HTERT RPE-1 (cell line): ENCODE results near the gene ODF2.
"Not testable (repeated sequence)": the region's sequence is repeated elsewhere in the genome, so short reads cannot be mapped to it uniquely, and the experiment has no call there.

Experiments used
- in situ Hi-C: fragments of 300-500 bp; cut with MboI; formaldehyde crosslinking; loops from 4 replicates; pipeline ENCODE4 v1.14.3; 2020; ENCODE audit warnings: low sequenced_read_pairs

The ODF2 gene

DNA sequence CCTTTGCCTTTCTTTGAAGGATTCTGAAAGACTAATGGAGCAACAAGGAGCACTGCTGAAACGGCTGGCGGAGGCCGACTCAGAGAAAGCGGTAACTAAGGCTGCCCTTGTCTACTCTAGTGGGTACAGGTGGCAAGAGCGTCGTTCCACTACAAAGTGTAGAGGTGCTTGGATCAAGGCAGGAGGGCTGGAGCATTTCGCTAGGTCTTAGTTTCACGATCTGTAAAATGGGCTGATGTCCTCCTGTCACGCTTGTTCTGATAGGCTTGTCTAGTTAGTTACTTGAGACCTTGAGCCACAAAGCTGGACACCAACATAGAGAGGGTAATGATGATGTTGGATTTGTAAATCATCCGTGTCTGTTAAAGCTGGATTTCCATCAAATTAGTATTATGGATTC is 25.8 kb downstream of the ODF2 start:
- in situ Hi-C loops, result no loop called here

DNA sequence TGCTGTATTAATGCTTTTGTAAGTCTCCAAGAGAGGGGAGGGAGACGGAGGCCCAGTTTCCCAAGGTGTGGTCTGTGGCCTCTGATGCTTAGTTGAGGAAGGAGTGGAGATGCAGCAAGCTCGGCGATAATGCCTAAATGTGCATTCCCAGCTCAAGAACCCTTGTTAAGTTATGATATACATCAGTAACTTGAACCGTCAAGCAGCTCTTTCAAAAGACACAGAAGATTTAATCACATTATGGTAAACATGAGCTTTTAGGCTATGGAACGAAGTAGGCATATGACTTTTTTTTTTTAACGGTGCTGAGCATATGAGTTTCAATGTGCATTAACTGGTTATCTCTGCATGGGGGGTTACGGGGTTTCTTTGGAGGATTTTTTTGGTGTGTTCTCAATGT is 26.4 kb downstream of the ODF2 start:
- in situ Hi-C loops, result no loop called here

DNA sequence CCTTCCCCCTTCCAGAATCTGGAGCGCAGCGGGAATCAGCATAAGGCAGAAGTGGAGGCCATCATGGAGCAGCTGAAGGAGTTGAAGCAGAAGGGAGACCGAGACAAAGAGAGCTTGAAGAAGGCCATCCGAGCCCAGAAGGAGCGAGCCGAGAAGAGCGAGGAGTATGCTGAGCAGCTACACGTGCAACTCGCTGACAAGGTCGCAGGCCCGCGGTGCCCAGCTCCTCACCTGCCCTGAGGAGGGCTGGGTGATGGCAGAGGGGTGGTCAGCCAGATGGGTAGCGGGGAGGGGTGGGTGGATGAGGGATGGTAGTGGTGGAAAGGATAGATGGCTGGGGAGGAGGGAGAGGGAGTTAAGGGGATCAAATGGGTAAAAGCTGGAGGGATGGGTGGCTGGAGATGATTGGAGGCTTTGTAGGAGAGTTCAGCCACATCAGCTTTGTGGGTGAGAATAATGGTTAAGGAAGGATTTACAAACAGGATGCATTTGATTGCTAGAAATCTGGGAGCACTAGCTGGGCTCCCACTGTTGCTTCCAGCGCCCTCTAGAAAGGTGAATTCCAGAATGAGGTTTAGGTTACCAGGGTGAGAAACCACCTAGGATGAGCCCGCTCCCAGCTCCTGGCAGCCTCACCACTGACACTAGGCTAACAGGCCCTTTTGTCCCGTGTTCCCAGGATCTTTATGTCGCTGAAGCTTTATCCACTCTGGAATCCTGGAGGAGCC is 29.0 kb downstream of the ODF2 start:
- in situ Hi-C loops, result no loop called here

DNA sequence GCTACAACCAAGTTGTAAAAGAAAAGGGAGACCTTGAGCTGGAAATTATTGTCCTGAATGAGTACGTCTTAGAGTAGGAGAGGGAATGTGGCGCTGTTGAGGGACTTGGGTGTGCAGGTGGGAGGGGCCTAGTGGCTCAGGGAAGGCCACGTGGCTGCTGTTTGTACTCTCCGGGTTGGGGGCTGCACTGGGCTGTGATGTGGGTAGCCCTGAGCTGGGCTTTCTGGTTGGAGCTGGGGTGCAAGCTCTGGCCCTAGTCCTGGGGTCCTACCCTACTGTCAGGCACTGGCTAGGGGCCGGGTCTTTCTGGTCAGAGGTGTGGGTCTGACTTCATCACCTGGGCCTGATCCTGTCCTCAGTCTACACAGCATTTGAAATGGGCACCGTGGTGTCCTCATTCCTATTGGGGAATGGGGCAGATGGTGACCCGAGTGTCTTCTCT is 29.6 kb downstream of the ODF2 start:
- in situ Hi-C loops, result no loop called here

DNA sequence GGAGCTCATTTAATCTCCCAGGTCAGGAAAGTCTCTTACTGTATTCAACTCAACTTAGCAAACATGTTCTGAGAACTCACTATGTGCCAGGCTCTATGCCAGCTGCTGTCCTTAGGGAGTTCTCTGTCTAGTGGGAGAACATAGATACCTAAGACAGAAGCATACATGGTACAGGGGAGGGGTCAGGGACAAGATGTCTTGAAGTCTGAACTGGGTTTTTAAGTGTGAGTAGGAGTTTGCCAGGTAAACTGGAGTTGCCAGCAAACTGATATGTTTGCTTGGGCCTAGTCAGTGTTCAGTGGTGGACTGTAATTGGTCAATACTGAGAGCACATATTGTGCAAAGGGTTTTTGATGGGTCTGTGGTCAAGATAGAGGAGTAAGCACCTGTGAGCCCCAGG is 30.4 kb downstream of the ODF2 start:
- in situ Hi-C loops, result no loop called here

DNA sequence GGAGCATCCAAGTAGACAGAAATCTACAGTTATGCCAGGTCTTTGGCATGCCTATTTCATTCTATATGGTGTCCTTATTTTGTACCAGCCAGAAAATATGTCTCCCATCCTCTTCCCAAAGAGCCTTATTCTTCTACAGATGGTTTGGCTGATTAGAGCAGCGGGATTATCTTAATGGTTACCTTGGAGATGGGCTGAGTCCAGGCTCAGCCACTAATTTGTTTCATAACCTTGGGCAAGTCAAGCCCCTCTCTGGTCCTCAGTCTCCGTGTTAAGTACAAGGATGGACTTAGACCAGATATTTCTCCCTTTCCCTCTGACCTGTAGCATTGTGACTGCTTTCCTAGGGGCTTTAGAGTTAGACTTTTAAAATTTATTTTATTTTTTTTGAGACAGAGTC is 37.6 kb downstream of the ODF2 start:
- in situ Hi-C loops, result no loop called here

DNA sequence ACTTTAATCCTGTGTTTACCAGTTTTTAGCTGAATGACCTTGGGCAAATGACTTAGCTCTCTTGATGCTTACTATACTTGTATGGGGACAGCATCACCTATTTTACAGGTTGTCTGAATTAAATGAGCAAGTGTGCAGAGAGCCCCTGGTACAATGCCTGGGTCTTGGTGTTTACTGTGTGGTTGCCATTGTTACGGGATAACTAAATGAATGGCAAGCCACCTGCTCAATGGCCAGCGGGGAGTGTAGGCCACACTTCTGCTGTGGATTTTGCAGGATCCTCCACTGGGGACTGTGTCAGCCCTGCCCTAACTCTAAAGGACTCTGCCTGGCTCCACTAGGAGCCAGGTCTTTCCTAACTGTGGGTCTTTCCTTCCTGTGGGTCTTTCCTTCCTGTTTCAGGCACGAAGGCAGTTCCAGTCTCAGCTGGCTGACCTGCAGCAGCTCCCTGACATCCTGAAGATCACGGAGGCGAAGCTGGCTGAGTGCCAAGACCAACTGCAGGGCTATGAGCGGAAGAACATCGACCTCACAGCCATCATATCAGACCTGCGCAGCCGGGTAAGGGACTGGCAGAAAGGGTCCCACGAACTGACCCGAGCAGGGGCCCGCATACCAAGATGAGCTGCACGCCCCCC is 38.4 kb downstream of the ODF2 start:
- in situ Hi-C loops, result no loop called here

DNA sequence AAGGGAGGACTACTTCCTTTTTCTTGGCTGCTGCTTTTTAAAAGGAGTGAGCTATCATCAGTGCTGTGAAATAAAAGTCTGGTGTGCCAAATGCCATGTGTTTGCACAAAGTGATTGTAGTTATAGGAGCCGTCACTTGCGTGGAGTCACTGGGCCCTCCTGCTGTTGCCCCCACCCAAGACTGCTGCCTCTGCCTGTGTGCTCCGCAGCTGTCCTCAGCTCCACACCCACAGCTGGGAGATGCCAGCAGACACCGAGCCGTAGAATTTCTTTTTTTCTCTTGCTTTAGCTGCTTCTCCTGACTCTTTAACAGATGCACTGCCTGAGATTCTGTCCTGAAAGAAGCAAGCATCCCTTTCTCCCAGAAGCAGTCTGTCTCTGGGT is 38.9 kb downstream of the ODF2 start:
- in situ Hi-C loops, result no loop called here

DNA sequence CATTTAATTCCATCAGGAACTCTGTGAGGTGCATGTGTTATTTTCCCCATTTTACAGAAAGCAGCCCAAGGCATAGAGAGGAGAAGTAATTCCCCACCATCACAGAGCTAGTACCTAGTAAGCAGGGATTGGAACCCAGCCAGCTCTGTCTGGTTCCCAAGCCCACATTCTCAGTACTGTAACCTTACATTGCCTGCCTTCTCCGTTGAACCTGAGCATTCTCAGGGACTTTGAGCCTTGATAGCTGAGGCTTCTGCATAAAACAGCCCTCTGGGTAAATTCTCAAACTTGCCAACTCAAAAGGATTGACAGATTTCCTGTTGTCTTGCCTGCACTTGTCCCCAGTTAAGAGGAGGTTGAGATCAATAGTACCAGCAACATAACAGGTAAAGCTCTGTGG is 39.5 kb downstream of the ODF2 start:
- in situ Hi-C loops, result no loop called here

DNA sequence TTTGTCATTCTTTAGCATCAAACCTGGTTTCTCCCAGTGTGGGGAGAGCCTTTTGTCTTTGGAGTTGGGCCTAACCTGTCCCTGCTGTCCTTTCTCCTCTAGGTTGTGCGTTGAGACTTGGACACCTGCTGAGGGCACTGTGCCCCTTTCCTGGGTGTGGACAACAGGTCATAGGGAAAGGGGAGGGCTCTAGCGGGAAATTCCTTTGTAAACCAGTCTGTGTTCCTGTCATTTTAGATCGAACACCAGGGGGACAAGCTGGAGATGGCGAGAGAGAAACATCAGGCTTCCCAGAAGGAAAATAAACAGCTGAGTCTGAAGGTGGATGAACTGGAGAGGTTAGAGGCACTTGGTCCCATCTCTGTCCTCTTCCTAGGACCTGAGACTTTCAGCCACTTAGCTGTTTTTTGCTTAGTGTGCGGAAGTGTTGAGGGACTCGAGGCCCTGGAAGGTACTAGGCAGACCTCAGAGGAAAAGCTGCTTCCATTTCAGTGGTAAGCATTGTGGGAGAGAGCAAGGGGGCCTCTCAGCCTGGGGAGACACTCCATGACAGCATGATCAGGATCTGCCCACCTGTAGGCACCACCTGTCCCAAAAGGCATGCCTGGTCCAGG is 40.1 kb downstream of the ODF2 start:
- in situ Hi-C loops, result no loop called here

DNA sequence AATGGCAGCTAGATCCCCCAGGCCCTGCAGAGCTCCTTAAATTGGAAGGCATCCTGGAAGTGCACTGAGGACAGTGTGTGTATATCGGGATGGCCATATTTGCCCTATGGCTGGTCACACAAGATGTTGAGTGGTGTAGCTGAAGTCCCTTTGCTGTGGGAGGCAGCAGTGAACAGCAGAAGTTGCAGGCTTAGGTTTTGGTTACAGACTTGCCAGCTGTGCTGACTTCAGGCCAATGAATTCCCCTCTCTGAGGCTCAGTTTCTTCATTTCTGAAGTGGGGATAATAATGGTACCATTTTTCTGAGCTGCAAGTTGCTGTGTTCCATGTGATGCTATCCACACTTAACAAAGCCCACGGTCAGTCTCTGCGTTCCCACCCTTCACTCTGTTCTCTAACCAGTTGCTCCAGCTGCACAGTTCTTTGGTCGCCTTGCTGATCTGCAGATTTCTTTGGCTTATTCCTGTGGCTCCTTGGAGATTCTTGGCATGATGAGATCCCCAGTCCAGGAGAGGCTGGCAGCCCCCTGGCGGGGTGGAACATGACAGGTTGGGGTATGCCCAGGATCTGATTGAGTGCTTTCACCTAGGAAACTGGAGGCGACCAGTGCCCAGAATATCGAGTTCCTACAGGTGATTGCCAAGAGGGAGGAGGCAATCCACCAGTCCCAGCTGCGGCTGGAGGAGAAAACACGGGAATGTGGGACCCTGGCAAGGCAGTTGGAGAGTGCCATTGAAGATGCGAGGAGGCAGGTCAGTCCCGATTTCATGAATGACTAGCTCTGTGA is 42.2 kb downstream of the ODF2 start:
- in situ Hi-C loops, result no loop called here

DNA sequence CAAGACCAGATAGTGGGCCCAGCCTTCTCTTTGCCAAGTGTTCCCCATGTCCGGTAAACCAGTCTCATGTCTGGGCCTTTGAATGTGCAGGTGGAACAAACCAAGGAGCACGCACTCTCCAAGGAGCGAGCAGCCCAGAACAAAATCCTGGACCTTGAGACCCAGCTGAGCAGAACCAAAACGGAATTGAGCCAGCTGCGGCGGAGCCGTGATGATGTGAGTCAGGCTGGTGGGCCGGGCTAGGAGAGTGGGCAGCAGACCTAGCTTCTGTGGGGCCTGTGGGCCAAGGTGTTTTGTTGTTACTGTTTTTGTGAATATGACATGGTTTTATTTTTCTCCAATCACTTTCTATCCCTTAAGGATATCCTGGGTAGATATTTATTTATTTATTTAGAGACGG is 43.1 kb downstream of the ODF2 start:
- in situ Hi-C loops, result no loop called here

DNA sequence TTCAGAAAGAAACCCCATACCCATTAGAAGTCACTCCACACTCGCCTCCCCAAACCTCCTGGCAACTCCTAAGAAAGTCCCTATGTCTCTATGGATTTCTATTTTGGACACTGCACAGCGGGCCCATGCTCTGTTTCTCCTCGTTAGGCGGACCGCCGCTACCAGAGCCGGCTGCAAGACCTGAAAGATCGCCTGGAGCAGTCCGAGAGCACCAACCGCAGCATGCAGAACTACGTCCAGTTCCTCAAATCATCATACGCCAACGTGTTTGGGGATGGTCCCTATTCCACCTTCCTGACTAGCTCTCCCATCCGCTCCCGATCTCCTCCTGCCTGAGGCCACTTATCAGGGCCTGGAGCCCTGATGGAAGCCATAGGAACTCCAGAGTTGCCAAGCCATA is 44.1 kb downstream of the ODF2 start:
- in situ Hi-C loops, result no loop called here

DNA sequence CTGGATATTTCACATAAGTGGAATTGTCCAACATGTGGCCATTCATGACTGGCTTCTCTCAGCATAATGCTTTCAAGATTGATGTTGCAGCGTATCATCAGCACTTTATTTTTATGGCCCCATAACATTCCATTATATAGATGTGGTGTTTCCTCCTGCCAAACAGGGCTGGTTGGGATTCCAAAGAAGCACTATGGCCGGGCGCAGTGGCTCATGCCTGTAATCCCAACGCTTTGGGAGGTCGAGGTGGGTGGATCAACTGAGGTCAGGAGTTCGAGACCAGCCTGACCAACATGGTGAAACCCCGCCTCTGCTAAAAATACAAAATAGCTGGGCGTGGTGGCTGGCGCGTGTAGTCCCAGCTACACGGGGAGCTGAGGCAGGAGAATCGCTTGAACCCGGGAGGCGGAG is 47.6 kb downstream of the ODF2 start:
- in situ Hi-C loops, result not testable (repeated sequence)

DNA sequence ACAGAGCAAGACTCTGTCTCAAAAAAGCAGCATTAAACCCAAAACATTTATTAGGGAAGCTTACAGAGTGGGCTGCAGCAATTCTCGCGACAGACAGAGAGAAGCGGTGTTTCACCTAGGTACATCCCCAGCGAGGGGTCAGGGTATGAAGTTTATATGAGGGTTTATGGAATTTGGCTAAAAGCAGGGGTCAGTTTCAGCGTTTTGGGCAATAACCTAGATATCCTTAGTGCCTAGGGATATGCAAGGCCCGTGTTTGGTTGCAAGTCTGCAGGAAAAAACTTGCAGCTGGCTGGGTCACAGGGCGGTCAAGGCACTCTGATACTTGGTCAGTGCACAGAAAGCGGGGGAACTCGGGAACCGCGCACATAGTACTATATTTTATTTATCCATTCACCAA is 48.1 kb downstream of the ODF2 start:
- in situ Hi-C loops, result no loop called here

DNA sequence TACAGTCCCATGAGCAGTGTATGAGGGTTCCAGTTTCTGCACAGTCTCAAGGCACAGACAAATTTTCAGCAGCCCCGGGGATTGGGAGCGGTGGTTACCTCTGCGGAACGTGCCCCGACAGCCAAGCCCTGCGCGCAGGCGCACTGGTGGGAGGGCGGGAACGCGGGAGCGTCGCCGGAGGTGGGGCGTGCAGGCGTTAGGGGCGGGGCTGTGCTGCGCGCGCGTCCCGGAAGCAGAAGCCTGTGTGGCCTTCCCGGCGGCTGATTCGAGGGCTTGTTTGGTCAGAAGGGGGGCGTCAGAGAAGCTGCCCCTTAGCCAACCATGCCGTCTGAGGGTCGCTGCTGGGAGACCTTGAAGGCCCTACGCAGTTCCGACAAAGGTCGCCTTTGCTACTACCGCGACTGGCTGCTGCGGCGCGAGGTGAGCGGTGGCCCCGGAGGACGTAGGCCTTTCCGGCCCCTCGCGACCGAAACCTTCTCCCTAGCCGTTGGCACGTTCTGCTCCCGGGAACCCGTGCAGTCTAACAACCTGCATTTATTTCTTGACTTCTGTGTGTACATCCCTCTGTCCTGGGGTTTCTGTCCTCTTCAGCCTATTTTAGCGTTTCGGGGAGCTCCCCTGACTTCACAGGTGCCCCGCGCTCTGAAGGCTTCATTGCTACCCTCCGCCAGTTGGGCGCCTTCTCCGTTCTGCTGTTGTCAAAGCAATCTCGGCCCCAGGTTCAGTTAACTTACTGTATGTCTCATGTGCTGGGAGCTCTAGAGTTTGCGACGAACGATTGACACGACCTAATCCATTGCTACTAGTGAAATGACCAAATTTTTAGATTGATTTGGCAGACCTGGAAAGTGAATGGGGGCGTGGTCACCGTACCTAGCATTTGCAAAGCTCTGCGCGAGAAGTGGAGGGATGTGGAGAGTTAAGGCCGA is 48.9 kb downstream of the ODF2 start, which contains the start of gene GLE1:
TSS of gene GLE1 (plus strand) at position 235 of the 929 bp plus-strand sequence. CDS start at position 322, 87 bp downstream.
- in situ Hi-C loops, result no loop called here

DNA sequence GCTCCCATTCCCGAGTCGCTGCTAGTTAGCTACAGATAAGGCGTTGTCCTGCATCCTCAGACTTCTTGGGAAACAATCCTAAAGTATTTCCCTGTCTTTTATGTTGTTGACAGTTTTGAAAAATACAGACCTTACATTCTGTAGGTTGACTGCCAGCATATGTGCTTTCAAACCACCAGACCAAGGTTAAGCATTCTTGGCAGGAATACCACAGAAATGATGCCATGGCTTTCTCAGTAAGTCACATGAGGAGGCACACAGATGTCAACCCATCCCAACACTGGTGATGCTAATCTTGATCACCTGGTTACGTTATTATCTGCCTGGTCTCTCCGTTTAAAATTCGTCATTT is 49.6 kb downstream of the ODF2 start:
- in situ Hi-C loops, result no loop called here

DNA sequence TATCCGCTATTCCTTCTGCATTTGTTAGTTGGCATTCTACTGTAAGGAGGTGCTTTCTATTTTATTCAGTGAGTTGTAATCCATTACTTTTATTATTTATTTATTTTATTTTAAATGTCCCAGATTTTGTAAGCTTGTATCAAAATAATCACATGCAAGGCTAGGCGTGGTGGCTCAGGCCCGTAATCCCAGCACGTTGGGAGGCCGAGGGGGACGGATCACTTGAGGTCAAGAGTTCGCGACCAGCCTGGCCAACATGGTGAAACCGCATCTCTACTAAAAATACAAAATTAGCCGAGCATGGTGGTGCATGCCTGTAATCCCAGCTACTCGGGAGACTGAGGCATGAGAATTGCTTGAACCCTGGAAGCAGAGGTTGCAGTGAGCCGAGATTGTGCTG is 50.1 kb downstream of the ODF2 start:
- in situ Hi-C loops, result not testable (repeated sequence)

DNA sequence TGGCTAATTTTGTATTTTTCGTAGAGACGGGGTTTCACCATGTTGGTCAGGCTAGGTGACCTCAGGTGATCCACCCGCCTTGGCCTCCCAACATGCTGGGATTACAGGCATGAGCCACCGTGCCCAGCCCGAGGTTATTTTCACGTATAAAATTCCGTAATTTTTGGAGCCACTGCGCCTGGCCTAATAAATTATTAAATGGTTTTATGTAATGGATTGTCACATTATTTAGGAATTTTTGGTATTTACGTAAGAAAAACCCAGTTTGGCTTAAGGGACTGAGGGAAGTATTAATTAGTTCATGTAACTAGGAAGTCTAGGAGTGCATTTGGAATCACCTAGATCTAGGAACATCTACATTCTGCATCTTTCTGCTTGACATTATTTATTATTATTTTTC is 57.0 kb downstream of the ODF2 start:
- in situ Hi-C loops, result no loop called here

DNA sequence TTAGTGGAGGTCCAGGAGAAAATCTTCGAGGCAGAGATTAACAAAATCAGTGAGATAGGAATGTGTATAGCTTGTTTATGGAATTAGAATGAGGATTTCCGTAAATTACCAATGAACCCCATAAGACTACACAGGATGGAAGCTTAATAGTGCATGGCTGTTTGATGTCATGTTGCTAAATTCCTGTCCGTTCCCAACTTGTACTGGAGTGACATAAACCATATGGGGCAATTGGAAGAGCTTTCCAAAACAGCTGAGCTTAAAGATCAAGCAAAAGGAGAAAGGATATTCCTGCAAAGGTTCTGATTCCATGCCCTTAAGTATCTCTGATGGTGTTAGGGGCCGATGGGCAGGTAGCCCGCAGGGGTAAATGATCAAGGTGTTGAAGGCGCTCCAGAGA is 66.2 kb downstream of the ODF2 start:
- in situ Hi-C loops, result no loop called here
